GM10248 (cell line): ENCODE results near the gene PIP5K1B.

Experiments used
- CTCF ChIA-PET: fragments of 300-600 bp; sonication (Branson Sonifier 250); formaldehyde crosslinking; extraction: SDS; loops from one replicate; lab custom pipeline; 2021; ENCODE audit warnings: antibody characterized with exemption; lab: Yijun Ruan, JAX
- POLR2A ChIA-PET: fragments of 350-650 bp; sonication (Branson Sonifier 250); formaldehyde crosslinking; extraction: SDS; loops from one replicate; lab custom pipeline; 2020; ENCODE audit warnings: antibody characterized with exemption; lab: Yijun Ruan, JAX
- DNase-seq: peaks from one replicate; pipeline ENCODE4 v3.0.0; 2012; ENCODE audit errors: extremely low spot score
- TF ChIP-seq, protein P1 (sequence below): IDR thresholded peaks from 2 replicates; pipeline ENCODE4 v1.5.1; 2012; ENCODE audit warnings: mild to moderate bottlenecking, low read depth; ENCODE audit errors: extremely low read depth, missing control alignments, control extremely low read depth

Gene PIP5K1B

DNA sequence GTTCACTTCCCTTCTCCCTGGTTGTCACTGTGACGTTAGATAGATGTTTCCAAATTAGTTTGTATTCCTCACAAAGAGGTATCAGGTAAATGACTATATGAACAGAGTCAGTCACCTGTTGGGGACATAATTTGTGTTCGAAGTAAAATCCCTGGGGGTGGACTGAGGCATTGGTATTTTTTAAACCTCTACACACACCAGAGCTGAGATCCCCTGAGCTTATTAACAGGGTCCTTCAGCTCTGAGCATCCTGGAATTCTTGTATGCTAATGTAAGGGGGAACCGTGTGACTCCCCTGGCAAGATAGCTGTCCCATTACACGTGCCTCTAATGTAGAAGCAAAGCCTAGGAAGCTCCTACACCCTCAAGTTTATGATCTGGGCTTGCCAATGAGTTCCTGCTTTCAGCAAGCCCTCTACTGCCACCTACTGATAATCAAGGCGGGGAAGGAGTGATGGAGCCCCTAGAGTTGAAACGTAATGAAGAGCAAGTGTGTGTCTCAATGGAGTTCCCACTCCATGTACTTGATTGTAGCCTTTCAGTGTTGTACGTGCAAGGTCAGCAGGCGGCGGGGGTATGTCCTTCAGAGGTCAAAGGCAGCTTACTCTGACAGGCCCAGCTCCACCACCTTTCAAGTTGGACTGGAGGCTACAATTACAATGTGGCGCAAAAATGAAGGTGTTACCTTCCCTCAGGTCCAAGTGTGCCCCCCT is 294.5 kb downstream of the PIP5K1B start:
- ChIA-PET CTCF (interaction anchor here (0.6 to 3.2 kb wide), 67 partner anchors 9 to 468 kb away, joined by 3 to 34 read pairs (median 4); partner anchors contain the start of genes FXN and PIP5K1B), POLR2A (no interaction called here)
- TF ChIP-seq, protein P1, sequence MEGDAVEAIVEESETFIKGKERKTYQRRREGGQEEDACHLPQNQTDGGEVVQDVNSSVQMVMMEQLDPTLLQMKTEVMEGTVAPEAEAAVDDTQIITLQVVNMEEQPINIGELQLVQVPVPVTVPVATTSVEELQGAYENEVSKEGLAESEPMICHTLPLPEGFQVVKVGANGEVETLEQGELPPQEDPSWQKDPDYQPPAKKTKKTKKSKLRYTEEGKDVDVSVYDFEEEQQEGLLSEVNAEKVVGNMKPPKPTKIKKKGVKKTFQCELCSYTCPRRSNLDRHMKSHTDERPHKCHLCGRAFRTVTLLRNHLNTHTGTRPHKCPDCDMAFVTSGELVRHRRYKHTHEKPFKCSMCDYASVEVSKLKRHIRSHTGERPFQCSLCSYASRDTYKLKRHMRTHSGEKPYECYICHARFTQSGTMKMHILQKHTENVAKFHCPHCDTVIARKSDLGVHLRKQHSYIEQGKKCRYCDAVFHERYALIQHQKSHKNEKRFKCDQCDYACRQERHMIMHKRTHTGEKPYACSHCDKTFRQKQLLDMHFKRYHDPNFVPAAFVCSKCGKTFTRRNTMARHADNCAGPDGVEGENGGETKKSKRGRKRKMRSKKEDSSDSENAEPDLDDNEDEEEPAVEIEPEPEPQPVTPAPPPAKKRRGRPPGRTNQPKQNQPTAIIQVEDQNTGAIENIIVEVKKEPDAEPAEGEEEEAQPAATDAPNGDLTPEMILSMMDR, result peak; percentile 73
- DNase-seq, result peak; percentile 76

DNA sequence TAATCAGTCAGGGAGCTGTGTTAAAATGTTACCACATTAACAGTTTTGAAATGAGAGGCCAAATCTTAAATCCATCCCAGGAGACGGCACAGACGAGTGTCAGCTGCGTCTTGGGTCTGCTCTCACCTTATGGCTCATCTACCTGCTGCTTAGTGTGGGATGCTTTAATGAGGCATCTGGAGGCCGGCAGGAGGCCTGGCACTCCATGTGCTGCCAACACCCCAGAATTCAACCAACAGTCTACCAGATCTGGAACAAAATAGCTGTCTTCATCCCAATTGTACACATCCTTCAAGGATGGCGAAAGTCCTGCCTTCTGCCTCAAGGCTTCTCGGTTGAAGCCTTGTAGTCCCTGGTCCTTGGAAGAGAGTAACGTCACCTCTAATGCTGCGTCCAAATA is 296.9 kb downstream of the PIP5K1B start:
- CTCF ChIA-PET, result interaction anchor here (0.8 to 2.6 kb wide), 5 partner anchors 12 to 434 kb away, joined by 3 to 6 read pairs (median 3); no protein-coding TSS in a partner anchor
- POLR2A ChIA-PET, result no interaction called here
- TF ChIP-seq, protein P1, result no peak
- DNase-seq, result no peak

DNA sequence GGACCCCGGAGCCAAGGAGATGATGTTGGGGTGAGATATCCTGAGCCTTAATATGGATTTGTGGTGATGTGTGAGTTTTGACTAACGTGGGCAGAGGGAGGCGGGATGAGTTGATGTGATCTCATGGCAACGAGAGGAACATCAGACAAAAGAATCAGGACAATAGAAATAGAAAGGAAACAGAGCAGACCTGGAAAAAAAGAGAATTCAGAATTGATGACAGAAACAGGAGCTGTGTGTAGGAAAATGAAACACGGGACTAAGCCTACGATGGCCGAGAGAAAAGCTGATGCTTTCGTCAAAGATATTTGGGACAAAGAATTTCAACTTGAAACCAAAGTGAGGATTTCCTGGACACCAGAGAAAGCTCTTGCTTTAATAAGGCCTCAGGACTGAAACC is 298.0 kb downstream of the PIP5K1B start:
- TF ChIP-seq, protein P1, result no peak
- DNase-seq, result no peak
- POLR2A ChIA-PET, result no interaction called here
- CTCF ChIA-PET, result interaction anchor here (0.7 to 2.6 kb wide), 7 partner anchors 11 to 435 kb away, joined by 3 to 6 read pairs (median 3); partner anchors contain the start of gene PRKACG

DNA sequence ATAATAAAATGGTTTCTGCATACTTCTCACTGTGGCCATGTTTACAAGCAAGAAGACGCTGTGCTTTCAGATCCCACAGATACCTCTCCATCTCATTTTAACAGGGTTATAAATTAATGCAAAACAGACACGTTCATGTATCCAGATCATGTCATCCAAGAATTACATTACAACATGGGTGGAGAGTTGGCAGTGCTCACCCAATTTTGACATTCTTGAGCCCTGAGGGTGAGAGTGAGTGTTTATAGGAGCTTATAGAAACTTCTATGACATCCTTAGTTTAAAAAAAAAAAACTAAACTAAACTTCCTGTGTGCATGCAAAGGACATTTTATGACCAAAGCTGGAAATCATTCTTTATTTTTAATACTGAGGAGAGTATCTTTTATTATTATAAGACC is 299.8 kb downstream of the PIP5K1B start:
- TF ChIP-seq, protein P1, result no peak
- POLR2A ChIA-PET, result no interaction called here
- CTCF ChIA-PET, result interaction anchor here (0.9 to 2.8 kb wide), 12 partner anchors 9 to 445 kb away, joined by 3 to 16 read pairs (median 4); partner anchors contain the start of gene FXN
- no peak for DNase-seq

DNA sequence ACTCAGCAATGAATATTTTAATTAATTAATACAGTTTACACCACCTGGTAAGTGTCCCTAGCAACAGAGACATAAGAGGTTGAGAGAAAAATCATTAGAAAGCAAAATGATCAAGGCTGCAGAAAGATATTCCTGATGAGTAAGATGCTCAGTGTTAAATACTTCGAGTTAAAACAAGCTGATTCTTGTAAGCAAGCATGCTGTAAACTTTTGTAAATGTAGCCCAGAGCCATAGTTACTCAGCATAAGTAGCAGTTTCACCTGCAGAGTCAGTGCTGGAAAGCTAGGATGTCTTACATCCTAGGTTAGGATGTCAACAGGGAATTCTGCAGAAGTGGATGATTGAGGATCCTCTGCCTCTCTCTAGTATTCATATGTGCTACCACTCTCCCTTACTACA is 304.7 kb downstream of the PIP5K1B start:
- ChIA-PET POLR2A (no interaction called here), CTCF (interaction anchor here (0.8 to 4.2 kb wide), 4 partner anchors 11 to 426 kb away, joined by 3 to 28 read pairs (median 14); partner anchors contain the start of gene FXN)
- TF ChIP-seq, protein P1, result no peak
- DNase-seq, result no peak

DNA sequence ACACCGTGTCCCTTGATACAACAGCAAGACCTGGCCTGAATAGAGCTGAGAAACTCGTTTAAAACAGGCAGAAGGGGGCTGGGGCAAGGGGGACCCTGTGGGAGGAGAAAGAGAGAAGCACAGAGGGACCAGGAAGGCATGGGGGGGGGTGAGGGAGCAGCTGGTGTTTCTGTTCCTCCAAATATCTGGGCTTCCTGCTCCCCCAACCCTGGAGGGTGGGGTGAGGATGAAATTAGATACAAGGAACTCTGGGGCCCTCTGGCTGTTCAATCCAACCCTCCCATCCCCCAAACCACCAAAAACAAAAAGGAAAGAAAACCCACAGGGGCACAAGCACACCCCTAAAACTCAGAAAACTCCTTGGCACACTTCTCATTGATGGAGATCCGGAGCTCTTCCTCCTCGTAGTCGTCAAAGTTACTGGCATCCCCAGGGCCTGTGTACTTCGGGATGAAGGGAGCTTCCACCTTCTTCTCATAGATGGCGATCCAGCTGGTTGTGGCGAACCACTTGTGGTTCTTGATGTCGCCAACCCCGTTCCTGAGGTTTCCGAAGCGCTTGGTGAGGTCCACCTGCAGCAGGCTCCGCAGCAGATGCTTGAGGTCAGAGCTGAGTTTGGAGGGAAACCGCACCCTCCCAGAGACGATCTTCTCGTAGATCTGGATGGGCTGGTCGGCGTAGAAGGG is 307.8 kb downstream of the PIP5K1B start:
- ChIA-PET CTCF (interaction anchor here (0.9 to 1.8 kb wide), 5 partner anchors 13 to 445 kb away, joined by 3 to 11 read pairs (median 3); partner anchors contain the start of gene FXN), POLR2A (no interaction called here)
- peak; percentile 31 for DNase-seq
- TF ChIP-seq, protein P1, result no peak
